ENCODE data around the gene CFAP46. TPM values are rescaled to one million over a fixed set of nuclear protein-coding genes. Genes with fewer than 3 reads are reported as not detected.

The CFAP46 gene
- total RNA-seq, 1 experiment from 2014 or later: 3.3 TPM

DNA sequence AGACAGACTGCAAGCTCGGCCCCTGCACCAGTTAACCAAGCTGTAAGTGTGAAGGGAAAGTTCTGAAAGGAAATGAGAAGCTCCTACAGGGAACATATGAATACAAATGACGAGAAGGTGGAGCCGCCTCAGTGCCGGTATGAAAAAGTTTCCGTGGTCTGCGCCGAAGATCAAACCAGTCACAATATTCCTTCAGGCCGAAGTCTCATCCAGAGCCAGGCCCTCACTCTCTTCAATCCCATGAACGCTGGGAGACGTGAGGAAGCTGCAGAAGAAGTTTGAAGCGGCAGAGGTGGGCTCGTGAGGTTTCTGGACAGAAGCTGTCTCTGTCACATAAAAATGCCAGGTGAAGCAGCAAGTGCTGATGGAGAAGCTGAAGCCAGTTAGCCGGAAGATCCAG, 71.9 kb downstream of the CFAP46 start (continued):
- TF ChIP-seq, protein P1, sequence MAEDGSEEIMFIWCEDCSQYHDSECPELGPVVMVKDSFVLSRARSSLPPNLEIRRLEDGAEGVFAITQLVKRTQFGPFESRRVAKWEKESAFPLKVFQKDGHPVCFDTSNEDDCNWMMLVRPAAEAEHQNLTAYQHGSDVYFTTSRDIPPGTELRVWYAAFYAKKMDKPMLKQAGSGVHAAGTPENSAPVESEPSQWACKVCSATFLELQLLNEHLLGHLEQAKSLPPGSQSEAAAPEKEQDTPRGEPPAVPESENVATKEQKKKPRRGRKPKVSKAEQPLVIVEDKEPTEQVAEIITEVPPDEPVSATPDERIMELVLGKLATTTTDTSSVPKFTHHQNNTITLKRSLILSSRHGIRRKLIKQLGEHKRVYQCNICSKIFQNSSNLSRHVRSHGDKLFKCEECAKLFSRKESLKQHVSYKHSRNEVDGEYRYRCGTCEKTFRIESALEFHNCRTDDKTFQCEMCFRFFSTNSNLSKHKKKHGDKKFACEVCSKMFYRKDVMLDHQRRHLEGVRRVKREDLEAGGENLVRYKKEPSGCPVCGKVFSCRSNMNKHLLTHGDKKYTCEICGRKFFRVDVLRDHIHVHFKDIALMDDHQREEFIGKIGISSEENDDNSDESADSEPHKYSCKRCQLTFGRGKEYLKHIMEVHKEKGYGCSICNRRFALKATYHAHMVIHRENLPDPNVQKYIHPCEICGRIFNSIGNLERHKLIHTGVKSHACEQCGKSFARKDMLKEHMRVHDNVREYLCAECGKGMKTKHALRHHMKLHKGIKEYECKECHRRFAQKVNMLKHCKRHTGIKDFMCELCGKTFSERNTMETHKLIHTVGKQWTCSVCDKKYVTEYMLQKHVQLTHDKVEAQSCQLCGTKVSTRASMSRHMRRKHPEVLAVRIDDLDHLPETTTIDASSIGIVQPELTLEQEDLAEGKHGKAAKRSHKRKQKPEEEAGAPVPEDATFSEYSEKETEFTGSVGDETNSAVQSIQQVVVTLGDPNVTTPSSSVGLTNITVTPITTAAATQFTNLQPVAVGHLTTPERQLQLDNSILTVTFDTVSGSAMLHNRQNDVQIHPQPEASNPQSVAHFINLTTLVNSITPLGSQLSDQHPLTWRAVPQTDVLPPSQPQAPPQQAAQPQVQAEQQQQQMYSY (CRISPR knock-in tag; IDR thresholded peaks at IDR 0.05): no peak
- TF ChIP-seq, protein P2, sequence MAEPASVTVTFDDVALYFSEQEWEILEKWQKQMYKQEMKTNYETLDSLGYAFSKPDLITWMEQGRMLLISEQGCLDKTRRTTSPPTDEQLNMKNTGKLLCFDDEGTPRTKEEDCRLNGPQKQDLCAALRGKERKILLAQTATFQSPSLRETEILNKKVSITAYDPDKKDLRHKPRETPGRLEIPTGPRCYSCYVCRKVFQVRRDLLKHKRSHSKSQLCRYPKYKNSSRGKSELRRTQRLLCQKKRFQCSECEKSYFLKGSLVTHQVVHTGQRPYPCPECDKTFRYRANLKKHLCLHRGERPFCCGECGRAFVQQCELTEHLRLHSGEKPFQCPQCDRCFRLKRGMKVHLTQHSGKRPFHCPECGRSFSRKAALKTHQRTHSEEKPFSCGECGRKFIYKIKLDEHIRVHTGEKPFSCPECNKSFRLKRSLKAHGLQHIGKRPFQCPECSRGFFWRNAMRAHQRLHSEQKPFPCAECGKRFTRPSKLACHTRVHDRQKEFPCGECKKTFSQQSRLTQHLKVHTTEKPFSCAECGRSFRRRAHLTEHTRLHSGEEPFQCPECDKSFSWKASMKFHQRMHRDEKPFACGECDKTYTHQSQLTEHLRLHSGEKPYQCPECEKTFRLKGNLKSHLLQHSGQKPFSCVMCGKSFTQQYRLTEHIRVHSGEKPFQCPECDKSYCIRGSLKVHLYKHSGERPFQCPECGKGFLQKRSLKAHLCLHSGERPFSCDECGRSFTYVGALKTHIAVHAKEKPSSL (CRISPR knock-in tag; conservative IDR thresholded peaks at IDR 0.05): no peak
- TF ChIP-seq KAT7 (CRISPR knock-in tag; IDR thresholded peaks at IDR 0.05; ENCODE audit: borderline replicate concordance) (no peak), SMAD3 (CRISPR knock-in tag; IDR thresholded peaks at IDR 0.05; ENCODE audit: borderline replicate concordance) (no peak), TP53 (CRISPR knock-in tag; IDR thresholded peaks at IDR 0.05) (no peak), ZNF219 (CRISPR knock-in tag; IDR thresholded peaks at IDR 0.05; ENCODE audit: borderline replicate concordance) (no peak), MYBL2 (CRISPR knock-in tag; IDR thresholded peaks at IDR 0.05) (no peak)
- TF ChIP-seq, protein P3, sequence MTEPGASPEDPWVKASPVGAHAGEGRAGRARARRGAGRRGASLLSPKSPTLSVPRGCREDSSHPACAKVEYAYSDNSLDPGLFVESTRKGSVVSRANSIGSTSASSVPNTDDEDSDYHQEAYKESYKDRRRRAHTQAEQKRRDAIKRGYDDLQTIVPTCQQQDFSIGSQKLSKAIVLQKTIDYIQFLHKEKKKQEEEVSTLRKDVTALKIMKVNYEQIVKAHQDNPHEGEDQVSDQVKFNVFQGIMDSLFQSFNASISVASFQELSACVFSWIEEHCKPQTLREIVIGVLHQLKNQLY (CRISPR knock-in tag; IDR thresholded peaks at IDR 0.05): no peak

DNA sequence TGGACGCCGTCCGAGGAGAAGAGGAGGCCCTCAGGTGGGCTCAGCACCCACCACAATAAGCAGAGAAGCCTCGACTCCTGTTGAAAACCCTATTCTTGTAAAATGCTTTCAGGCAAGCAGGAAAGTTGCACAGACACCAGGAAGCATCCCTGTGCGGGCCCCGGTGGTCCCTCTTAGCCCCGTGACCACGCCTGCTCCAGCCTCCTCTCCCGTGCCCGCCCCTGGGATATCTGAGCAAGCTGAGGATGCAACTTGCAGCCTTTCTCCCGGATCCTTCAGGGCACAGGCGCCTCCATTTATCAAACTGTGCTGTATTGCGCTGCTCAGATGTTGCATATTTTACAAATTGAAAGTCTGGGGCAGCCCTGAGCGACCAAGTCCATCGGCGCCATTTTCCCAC, 72.7 kb downstream of the CFAP46 start:
- H3K27ac Mint-ChIP-seq: no peak overlapping the region
- DNase-seq (ENCODE audit: low spot score): peak; percentile 4
- POLR2A ChIA-PET: no interaction called here
- ATAC-seq: no peak
- H3K27me3 Mint-ChIP-seq (ENCODE audit: low read depth): no peaks in the 10 kb centered on the region
- CTCF ChIA-PET: interaction anchor here (0.8 kb wide), 1 partner anchor 9 kb away, joined by 3 read pairs; no protein-coding TSS in a partner anchor
- H3K9me3 Mint-ChIP-seq: peaks cover 19% of the 10 kb centered on the region
- H3K36me3 Mint-ChIP-seq: no peaks in the 10 kb centered on the region; the same call in 1 of the 2 replicates
- no peak for TF ChIP-seq ETV6 (CRISPR knock-in tag; IDR thresholded peaks at IDR 0.05)
- TF ChIP-seq SP1 (CRISPR knock-in tag; conservative IDR thresholded peaks at IDR 0.05): no peak
- TF ChIP-seq, protein P4, sequence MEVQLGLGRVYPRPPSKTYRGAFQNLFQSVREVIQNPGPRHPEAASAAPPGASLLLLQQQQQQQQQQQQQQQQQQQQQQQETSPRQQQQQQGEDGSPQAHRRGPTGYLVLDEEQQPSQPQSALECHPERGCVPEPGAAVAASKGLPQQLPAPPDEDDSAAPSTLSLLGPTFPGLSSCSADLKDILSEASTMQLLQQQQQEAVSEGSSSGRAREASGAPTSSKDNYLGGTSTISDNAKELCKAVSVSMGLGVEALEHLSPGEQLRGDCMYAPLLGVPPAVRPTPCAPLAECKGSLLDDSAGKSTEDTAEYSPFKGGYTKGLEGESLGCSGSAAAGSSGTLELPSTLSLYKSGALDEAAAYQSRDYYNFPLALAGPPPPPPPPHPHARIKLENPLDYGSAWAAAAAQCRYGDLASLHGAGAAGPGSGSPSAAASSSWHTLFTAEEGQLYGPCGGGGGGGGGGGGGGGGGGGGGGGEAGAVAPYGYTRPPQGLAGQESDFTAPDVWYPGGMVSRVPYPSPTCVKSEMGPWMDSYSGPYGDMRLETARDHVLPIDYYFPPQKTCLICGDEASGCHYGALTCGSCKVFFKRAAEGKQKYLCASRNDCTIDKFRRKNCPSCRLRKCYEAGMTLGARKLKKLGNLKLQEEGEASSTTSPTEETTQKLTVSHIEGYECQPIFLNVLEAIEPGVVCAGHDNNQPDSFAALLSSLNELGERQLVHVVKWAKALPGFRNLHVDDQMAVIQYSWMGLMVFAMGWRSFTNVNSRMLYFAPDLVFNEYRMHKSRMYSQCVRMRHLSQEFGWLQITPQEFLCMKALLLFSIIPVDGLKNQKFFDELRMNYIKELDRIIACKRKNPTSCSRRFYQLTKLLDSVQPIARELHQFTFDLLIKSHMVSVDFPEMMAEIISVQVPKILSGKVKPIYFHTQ (CRISPR knock-in tag; IDR thresholded peaks at IDR 0.05): no peak
- TF ChIP-seq, protein P5, sequence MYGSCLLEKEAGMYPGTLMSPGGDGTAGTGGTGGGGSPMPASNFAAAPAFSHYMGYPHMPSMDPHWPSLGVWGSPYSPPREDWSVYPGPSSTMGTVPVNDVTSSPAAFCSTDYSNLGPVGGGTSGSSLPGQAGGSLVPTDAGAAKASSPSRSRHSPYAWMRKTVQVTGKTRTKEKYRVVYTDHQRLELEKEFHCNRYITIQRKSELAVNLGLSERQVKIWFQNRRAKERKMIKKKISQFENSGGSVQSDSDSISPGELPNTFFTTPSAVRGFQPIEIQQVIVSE (CRISPR knock-in tag; IDR thresholded peaks at IDR 0.05; ENCODE audit: borderline replicate concordance): no peak
- TF ChIP-seq, protein P6, sequence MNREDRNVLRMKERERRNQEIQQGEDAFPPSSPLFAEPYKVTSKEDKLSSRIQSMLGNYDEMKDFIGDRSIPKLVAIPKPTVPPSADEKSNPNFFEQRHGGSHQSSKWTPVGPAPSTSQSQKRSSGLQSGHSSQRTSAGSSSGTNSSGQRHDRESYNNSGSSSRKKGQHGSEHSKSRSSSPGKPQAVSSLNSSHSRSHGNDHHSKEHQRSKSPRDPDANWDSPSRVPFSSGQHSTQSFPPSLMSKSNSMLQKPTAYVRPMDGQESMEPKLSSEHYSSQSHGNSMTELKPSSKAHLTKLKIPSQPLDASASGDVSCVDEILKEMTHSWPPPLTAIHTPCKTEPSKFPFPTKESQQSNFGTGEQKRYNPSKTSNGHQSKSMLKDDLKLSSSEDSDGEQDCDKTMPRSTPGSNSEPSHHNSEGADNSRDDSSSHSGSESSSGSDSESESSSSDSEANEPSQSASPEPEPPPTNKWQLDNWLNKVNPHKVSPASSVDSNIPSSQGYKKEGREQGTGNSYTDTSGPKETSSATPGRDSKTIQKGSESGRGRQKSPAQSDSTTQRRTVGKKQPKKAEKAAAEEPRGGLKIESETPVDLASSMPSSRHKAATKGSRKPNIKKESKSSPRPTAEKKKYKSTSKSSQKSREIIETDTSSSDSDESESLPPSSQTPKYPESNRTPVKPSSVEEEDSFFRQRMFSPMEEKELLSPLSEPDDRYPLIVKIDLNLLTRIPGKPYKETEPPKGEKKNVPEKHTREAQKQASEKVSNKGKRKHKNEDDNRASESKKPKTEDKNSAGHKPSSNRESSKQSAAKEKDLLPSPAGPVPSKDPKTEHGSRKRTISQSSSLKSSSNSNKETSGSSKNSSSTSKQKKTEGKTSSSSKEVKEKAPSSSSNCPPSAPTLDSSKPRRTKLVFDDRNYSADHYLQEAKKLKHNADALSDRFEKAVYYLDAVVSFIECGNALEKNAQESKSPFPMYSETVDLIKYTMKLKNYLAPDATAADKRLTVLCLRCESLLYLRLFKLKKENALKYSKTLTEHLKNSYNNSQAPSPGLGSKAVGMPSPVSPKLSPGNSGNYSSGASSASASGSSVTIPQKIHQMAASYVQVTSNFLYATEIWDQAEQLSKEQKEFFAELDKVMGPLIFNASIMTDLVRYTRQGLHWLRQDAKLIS (CRISPR knock-in tag; IDR thresholded peaks at IDR 0.05; ENCODE audit: borderline replicate concordance): no peak
- TF ChIP-seq, protein P7, sequence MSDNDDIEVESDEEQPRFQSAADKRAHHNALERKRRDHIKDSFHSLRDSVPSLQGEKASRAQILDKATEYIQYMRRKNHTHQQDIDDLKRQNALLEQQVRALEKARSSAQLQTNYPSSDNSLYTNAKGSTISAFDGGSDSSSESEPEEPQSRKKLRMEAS (CRISPR knock-in tag; IDR thresholded peaks at IDR 0.05): no peak
- no peak for TF ChIP-seq JAZF1 (CRISPR knock-in tag; IDR thresholded peaks at IDR 0.05)
- TF ChIP-seq, protein P8, sequence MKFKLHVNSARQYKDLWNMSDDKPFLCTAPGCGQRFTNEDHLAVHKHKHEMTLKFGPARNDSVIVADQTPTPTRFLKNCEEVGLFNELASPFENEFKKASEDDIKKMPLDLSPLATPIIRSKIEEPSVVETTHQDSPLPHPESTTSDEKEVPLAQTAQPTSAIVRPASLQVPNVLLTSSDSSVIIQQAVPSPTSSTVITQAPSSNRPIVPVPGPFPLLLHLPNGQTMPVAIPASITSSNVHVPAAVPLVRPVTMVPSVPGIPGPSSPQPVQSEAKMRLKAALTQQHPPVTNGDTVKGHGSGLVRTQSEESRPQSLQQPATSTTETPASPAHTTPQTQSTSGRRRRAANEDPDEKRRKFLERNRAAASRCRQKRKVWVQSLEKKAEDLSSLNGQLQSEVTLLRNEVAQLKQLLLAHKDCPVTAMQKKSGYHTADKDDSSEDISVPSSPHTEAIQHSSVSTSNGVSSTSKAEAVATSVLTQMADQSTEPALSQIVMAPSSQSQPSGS (CRISPR knock-in tag; IDR thresholded peaks at IDR 0.05; ENCODE audit: borderline replicate concordance, low read depth): no peak
- no peak for TF ChIP-seq ZNF232 (CRISPR knock-in tag; IDR thresholded peaks at IDR 0.05)
- no peaks in the 10 kb centered on the region for H3K4me1 Mint-ChIP-seq
- H3K4me3 Mint-ChIP-seq: no peak overlapping the region
